Mammary microvascular endothelial cell (primary cell): Measurements from ENCODE around the gene INSYN2A. TPM values are rescaled to one million over a fixed set of nuclear protein-coding genes. Genes with fewer than 3 reads are reported as not detected.

Source experiments
- total RNA-seq: library from RNA; depleted of rRNA; stranded (reverse); fragments of >200 nt; gene quantifications from 2 replicates; pipeline ENCODE4 v1.2.3, GENCODE V29; 2015

Gene INSYN2A, protein sequence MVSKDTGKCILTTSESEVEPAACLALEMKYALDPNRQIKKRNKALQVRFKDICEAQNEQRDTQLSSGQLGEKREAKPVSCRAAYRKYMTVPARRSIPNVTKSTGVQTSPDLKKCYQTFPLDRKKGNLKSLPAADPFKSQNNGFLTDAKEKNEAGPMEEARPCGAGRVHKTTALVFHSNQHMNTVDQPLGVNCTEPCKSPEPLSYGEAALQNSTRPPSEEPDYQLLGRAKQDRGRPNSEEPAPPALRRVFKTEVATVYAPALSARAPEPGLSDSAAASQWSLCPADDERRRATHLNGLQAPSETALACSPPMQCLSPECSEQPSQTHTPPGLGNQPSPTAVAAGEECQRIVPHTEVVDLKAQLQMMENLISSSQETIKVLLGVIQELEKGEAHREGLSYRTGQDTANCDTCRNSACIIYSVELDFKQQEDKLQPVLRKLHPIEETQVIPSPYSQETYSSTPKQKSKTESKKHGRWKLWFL
- 0.05 and 0.07 TPM in 2 replicates for total RNA-seq

DNA sequence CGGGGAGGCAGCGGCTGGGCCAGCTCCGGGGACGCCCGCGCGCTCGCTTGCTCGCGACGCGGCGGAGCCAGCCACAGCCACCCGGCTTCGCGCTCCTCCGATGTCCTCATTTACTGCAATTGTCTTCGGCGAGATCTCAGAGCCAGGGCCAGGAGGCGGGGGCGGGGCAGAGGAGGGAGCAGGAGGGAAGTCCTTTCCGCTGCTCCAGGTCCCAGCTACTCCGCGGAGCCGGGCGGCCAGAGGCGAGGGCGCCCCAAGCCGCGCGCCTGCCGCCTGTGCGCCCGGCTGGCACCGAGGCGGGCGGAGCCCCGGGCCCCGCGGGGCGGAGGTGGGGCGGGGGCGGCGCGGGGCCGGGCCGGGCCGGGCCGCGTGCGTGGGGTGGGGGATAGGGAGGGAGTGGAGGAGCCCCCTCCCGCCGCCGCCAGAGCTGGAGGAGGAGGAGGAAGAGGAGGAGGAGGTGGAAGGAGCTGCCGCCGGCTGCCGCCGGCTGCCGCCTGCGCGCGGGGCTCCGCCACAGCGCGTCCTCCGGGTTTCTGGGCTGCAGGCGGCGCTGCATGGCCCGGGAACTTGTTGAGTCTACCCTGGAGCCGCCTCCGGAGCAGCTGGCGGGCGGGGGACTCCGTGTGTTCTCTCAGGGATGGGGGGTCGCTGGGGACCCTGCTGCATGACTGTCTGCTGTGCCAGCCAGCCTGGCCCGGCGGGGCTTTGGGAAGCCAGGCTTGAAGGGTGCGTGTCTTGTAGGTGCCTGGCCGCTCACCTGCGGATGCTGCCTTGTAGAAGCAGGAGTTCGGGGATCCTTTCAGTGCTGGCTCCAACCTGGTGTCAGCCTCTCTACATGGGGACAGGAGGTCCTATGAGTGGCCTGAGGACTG, at the start of gene INSYN2A:
Gene INSYN2A, minus strand, starts transcription at position 310 of the 872 bp plus-strand sequence. CDS start 20,196 bp downstream, outside the sequence.

